ENCODE measurements around the gene COL4A6. TPM values are rescaled to one million over a fixed set of nuclear protein-coding genes. Genes with fewer than 3 reads are reported as not detected.

COL4A6 gene
- total and polyA plus RNA-seq, 2 of the 8 experiments (the other 6 are each of a cell fraction or from before 2014, with no cell fraction given), result 5.9 to 11.8 TPM

DNA sequence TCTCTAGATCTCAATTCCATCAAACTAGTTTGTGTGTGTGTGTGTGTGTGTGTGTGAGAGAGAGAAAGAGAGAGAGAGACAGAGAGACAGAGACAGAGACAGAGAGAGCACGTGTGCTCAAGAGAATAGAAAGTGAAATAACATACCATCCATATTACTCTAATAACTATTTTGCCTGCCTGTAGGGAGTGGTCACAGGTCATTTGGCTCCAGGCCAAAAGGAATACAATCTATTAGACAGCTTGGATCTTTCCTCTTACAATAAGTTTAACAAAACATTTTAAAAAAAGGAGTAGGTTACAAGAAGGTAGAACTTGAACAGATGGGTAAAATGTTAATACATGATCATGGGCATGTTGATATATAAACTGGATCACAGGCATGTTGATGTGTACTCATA lies 76.2 kb downstream of the COL4A6 start:
- Histone ChIP-seq H2BK15ac (ENCODE audit: low read length) (no peak overlapping the region), H3K27me3 (replicated peaks in 1 of 4; ENCODE audit: control insufficient read depth in 3 of 4, extremely low read depth in 1 of 4, insufficient read depth in 3 of 4, low read length in 3 of 4) (no peaks in the 10 kb centered on the region), H3K79me1 (ENCODE audit: low read depth, low read length) (no peaks in the 10 kb centered on the region), H2BK20ac (ENCODE audit: low read length) (no peak overlapping the region), H3K27ac (ENCODE audit: low read depth, low read length) (no peak overlapping the region), H3K23ac (ENCODE audit: insufficient read length) (no peak overlapping the region), H3K23me2 (ENCODE audit: low read depth, low read length) (no peaks in the 10 kb centered on the region), H2BK12ac (ENCODE audit: low read depth, low read length) (no peak overlapping the region), H4K8ac (ENCODE audit: extremely low read depth, insufficient read depth, low read length) (no peak overlapping the region), H4K91ac (replicated peaks; ENCODE audit: insufficient read length, low read length) (no peak overlapping the region), H3K4ac (replicated peaks; ENCODE audit: insufficient read length, low read depth, low read length) (no peak overlapping the region), H2BK5ac (ENCODE audit: low read depth, low read length) (no peak overlapping the region), H2AFZ (ENCODE audit: low read length) (no peak overlapping the region), H3K79me2 (ENCODE audit: control insufficient read depth in 1 of 2, insufficient read depth in 2 of 2, low read length in 2 of 2) (no peaks in the 10 kb centered on the region), H4K5ac (ENCODE audit: insufficient read length, low read depth, low read length) (no peak overlapping the region), H3K18ac (ENCODE audit: extremely low read depth, low read length) (no peak overlapping the region), H4K20me1 (replicated peaks in 1 of 2; ENCODE audit: control insufficient read depth in 1 of 2, insufficient read depth in 2 of 2, low read length in 2 of 2) (no peaks in the 10 kb centered on the region), H3K4me1 (replicated peaks in 1 of 4; ENCODE audit: control insufficient read depth in 3 of 4, insufficient read depth in 4 of 4, low read length in 3 of 4) (no peaks in the 10 kb centered on the region; a peak in 1 of 7 replicates), H3K56ac (replicated peaks; ENCODE audit: insufficient read length, low read depth, low read length) (no peak overlapping the region), H3K4me2 (ENCODE audit: insufficient read depth in 1 of 2, low read depth in 2 of 2, low read length in 2 of 2) (no peak overlapping the region), H2BK120ac (replicated peaks; ENCODE audit: low read depth, low read length) (no peak overlapping the region), H3K36me3 (ENCODE audit: control insufficient read depth in 2 of 4, insufficient read depth in 4 of 4, low read length in 3 of 4) (no peaks in the 10 kb centered on the region), H3K9ac (replicated peaks in 1 of 4; ENCODE audit: extremely low read depth in 1 of 4, low read depth in 3 of 4, low read length in 3 of 4) (no peak overlapping the region), H3K4me3 (ENCODE audit: extremely low read depth in 1 of 4, insufficient read depth in 2 of 4, low read depth in 3 of 4, low read length in 4 of 4) (no peak overlapping the region), H2AK5ac (ENCODE audit: low read depth, low read length) (no peak overlapping the region), H3K14ac (ENCODE audit: insufficient read length) (no peak overlapping the region), H3K9me3 (ENCODE audit: insufficient read depth in 2 of 2, low read depth in 1 of 2, low read length in 1 of 2) (no peaks in the 10 kb centered on the region)
- FAIRE-seq (no peak), DNase-seq (ENCODE audit: low read depth in 1 of 2, low spot score in 2 of 2) (no peak)
- WGBS, 2 experiments (ENCODE audit: extremely low coverage in 1 of 2, insufficient coverage in 1 of 2, insufficient read length in 1 of 2, insufficient replicate concordance in 2 of 2, low coverage in 1 of 2, low lambda C conversion rate in 2 of 2, missing lambda C conversion rate in 1 of 2), result 100% methylated on average over 1 of the region's 1 CpG; no CpG with 5 or more reads in 1 of the 2 experiments
- CTCF ChIA-PET (ENCODE audit: partially characterized antibody), result interaction anchor here (1.4 kb wide), 1 partner anchor 23 kb away, joined by 6 read pairs; no protein-coding TSS in a partner anchor
- TF ChIP-seq GTF2F1 (IDR thresholded peaks at IDR 0.05; ENCODE audit: borderline replicate concordance, low read depth, low read length), result no peak
- no peak for TF ChIP-seq RAD21 (IDR thresholded peaks at IDR 0.05 in 1 of 2, conservative IDR thresholded peaks at IDR 0.05 in 1 of 2; ENCODE audit: low read depth in 2 of 2, low read length in 2 of 2)
- TF ChIP-seq TBP (IDR thresholded peaks at IDR 0.05; ENCODE audit: low read depth, low read length), result no peak
- no peak for TF ChIP-seq BRCA1 (IDR thresholded peaks at IDR 0.05; ENCODE audit: low read depth, low read length)
- POLR2A ChIA-PET (ENCODE audit: partially characterized antibody), result no interaction called here

All from H1 (cell line).